ENCODE data around the gene KCNH4.

DNA sequence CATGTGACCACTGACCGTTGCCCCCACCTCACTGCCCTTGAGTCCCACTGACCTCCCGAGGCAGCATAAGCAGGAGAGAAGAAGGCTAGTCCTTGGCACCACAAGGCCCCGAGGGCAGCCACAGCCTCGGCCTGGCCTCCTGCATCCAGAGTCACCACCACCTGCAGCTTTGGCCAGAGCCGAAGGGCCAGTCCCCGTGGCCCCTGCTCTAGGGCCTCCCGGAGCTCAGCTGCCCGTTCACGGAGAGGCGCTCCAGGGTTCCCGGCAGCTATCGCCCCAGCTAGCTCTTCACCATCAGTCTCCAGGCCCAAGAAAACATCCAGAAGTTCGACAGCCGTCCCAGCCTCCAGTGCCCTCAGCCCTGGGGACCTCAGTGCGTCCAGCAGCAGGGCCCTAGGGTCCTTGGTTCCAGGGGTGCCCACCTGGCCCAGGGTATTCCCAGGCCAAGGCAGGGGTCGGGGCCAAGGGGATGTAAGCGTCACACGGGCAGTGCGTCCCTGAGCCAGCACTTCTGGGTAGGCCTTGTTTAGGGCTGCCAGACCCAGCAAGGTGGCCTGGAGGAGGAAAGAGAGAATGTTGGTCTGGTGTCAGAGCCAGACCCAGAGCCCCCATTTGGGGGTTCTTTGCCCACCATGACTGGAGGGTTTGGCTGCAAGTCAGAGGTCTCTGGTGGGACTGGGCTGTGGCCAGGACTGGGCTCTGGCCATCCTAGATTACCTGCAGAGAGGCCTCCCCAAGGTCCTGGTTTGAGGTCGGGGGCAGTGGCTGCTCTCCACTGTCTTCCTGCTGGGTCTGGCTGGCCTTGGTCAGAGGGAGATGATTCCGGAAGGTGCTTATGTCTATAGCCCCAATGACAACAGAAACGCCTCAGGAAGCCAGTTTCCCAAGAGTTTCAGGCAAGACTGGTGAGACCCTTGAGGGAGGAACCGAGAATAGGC, 11.5 kb upstream of the KCNH4 start:
- TF ChIP-seq, protein P1, sequence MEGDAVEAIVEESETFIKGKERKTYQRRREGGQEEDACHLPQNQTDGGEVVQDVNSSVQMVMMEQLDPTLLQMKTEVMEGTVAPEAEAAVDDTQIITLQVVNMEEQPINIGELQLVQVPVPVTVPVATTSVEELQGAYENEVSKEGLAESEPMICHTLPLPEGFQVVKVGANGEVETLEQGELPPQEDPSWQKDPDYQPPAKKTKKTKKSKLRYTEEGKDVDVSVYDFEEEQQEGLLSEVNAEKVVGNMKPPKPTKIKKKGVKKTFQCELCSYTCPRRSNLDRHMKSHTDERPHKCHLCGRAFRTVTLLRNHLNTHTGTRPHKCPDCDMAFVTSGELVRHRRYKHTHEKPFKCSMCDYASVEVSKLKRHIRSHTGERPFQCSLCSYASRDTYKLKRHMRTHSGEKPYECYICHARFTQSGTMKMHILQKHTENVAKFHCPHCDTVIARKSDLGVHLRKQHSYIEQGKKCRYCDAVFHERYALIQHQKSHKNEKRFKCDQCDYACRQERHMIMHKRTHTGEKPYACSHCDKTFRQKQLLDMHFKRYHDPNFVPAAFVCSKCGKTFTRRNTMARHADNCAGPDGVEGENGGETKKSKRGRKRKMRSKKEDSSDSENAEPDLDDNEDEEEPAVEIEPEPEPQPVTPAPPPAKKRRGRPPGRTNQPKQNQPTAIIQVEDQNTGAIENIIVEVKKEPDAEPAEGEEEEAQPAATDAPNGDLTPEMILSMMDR (IDR thresholded peaks at IDR 0.05 in 2 of 3, conservative IDR thresholded peaks at IDR 0.05 in 1 of 3; ENCODE audit: borderline replicate concordance in 1 of 3, insufficient read depth in 1 of 3, low read depth in 2 of 3, low read length in 2 of 3), result no peak
- no peak for TF ChIP-seq POLR2A (IDR thresholded peaks at IDR 0.05; ENCODE audit: borderline replicate concordance, extremely low read depth, insufficient read depth, insufficient read length)
- no peak for TF ChIP-seq EGR1 (IDR thresholded peaks at IDR 0.05; ENCODE audit: low read depth)
- no peak for TF ChIP-seq TCF7L2 (IDR thresholded peaks at IDR 0.05; ENCODE audit: borderline replicate concordance, extremely low read depth, insufficient read depth, insufficient read length)
- TF ChIP-seq, protein P2, sequence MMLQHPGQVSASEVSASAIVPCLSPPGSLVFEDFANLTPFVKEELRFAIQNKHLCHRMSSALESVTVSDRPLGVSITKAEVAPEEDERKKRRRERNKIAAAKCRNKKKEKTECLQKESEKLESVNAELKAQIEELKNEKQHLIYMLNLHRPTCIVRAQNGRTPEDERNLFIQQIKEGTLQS (IDR thresholded peaks at IDR 0.05), result no peak
- TF ChIP-seq CBX3 (IDR thresholded peaks at IDR 0.05; ENCODE audit: low read depth), result no peak
- TF ChIP-seq EZH2phosphoT487 (IDR thresholded peaks at IDR 0.05; ENCODE audit: borderline replicate concordance), result no peak

Measured in HCT116 (cell line).